Right lobe of liver (tissue), 4 donors: ENCODE data around the gene IRAK1BP1.

ENCODE experiments used
- CTCF ChIP-seq, 4 donors: fragments of 200-600 bp in 3 of 4; fragments of 450-650 bp in 1 of 4; IDR thresholded peaks; one replicate each; pipeline versions ENCODE4 v1.5.1 to v1.8.0; 2016 to 2022; ENCODE audit warnings: antibody characterized with exemption in 4 of 4, mild to moderate bottlenecking in 2 of 4
- POLR2A ChIP-seq: fragments of 450-650 bp; IDR thresholded peaks from one replicate; pipeline ENCODE4 v1.6.1; 2017; ENCODE audit warnings: antibody characterized with exemption, mild to moderate bottlenecking
- donor health status: DM: no; HTN: no; CAD: no.
- donor health status: DM: no; HTN: no; CAD: no.
- donor health status: DM: no; HTN: yes; CAD: no.

- TF ChIP-seq CTCF (IDR thresholded peaks at IDR 0.05), result peak; percentile 12 to 34 (median 27)
- TF ChIP-seq POLR2A, result no peak
These were observed 31.5 kb upstream of the IRAK1BP1 start for GRCh38 chr6:78835817-78836216.
